Measurements from ENCODE around the gene RBFOX1. TPM values are rescaled to one million over a fixed set of nuclear protein-coding genes. Genes with fewer than 3 reads are reported as not detected.

The RBFOX1 gene
- total RNA-seq, 1 donor from 2014 or later, result not detected

- no peak overlapping the region for H3K4me3 ChIP-seq (ENCODE audit: low read depth, low read length)
- no peak for DNase-seq (ENCODE audit: low read depth)
- no peak for TF ChIP-seq CTCF (conservative IDR thresholded peaks at IDR 0.05; ENCODE audit: low read depth, low read length)
Observed at GRCh38 chr16:7680296-7680695, 347.7 kb downstream of the RBFOX1 start.

GRCh38 chr16:7688811-7689210, 356.2 kb downstream of the RBFOX1 start:
- no peak for TF ChIP-seq CTCF (conservative IDR thresholded peaks at IDR 0.05; ENCODE audit: low read depth, low read length)
- no peak for DNase-seq (ENCODE audit: low read depth)

GRCh38 chr16:7689234-7689633, 356.6 kb downstream of the RBFOX1 start:
- TF ChIP-seq CTCF (conservative IDR thresholded peaks at IDR 0.05; ENCODE audit: low read depth, low read length), result no peak
- DNase-seq (ENCODE audit: low read depth), result no peak
- no peak overlapping the region for H3K4me3 ChIP-seq (ENCODE audit: low read depth, low read length)

More at GRCh38 chr16:7688811-7689210, 356.2 kb downstream of the RBFOX1 start:
- no peak overlapping the region for H3K4me3 ChIP-seq (ENCODE audit: low read depth, low read length)

- no peak for TF ChIP-seq CTCF (conservative IDR thresholded peaks at IDR 0.05; ENCODE audit: low read depth, low read length)
- H3K4me3 ChIP-seq (ENCODE audit: low read depth, low read length), result no peak overlapping the region
- DNase-seq (ENCODE audit: low read depth), result no peak
Observed at GRCh38 chr16:7691533-7691932, 358.9 kb downstream of the RBFOX1 start.

- H3K4me3 ChIP-seq (ENCODE audit: low read depth, low read length), result no peak overlapping the region
- TF ChIP-seq CTCF (conservative IDR thresholded peaks at IDR 0.05; ENCODE audit: low read depth, low read length), result no peak
- DNase-seq (ENCODE audit: low read depth), result no peak
Observed at GRCh38 chr16:7703672-7704071, 371.0 kb downstream of the RBFOX1 start.

GRCh38 chr16:7705885-7706284, 373.2 kb downstream of the RBFOX1 start:
- TF ChIP-seq CTCF (conservative IDR thresholded peaks at IDR 0.05; ENCODE audit: low read depth, low read length), result no peak
- DNase-seq (ENCODE audit: low read depth), result no peak
- no peak overlapping the region for H3K4me3 ChIP-seq (ENCODE audit: low read depth, low read length)

- H3K4me3 ChIP-seq (ENCODE audit: low read depth, low read length), result no peak overlapping the region
- DNase-seq (ENCODE audit: low read depth), result no peak
- TF ChIP-seq CTCF (conservative IDR thresholded peaks at IDR 0.05; ENCODE audit: low read depth, low read length), result no peak
Observed at GRCh38 chr16:7709186-7709585, 376.5 kb downstream of the RBFOX1 start.

Measured in epithelial cell of proximal tubule (primary cell).